ENCODE measurements around the gene NSG1.
"Not testable (repeated sequence)": the region's sequence is repeated elsewhere in the genome, so short reads cannot be mapped to it uniquely, and the experiment has no call there.

Gene NSG1

DNA sequence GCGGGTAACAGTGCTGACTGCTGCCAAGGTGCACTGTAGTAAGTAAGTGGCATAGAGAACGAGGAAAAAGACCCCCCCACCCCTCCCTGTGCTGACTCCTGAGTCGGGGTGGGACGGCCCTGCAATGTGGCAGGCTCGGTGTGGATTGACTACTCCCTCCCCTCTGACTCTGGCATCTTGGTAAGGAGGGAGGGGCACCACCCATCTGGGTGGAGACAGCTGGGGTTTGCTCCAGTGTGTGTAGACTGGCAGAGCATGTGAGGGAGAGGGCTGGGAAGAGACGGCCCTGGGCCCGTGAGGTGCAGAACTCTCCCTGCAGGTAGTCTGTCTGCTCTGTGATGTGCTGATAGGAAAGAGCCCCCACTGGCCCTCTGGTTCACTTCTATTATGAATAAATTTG, 31.0 kb downstream of the NSG1 start:
- DNase-seq, result no peak

DNA sequence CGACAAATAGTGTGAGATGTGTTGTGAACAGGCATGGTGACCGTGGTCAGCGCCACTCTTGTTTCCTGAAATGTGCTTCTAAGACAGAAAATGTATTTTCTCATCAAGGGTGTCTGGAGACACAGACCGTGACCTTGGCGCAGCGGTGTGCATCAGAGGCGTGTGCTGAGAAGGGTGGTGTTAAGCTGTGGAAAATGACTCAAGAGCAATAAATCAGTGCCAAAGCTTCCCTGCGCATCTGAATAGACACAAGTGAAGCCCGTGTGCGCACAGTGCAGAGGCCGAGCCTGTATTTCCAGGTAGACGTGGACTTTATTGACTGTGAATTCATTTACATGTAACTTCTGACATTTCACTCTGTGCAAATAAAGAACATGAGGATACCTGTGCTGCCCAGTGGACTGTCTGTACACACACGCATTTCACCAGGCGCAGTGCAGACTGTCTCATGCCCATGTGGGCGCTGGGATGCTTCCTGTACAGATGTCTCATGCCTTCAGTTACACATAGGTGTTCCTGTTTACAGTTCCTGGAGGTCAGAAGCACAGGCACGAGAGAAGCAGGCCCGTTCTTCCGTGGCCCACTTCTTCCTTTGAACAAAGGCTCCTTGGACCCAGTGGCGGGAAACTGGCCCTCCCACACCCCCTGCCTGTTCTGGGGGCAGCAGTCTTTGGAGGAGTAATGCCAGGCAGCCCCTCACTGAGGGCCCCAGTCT, 31.9 kb downstream of the NSG1 start:
- no peak for DNase-seq

DNA sequence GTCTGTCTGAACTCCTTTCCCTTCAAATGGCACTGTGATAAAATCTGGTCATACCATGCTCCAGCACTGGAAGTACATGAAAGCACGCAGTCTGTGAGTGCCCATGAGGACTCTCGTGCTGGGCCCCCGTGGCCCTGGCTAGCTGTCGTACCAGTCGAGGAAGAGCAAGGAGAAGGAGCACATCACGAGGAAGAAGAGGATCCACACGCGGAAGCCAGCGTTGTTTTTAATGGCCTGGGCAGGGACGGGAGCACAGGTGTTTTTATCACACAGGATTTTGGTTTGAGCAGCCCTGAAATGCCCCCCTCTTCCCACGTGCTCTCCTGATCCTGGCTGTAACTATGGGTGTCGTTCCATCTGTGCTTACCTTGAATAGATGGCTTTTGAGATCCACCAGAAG, 33.0 kb downstream of the NSG1 start:
- no peak for DNase-seq

DNA sequence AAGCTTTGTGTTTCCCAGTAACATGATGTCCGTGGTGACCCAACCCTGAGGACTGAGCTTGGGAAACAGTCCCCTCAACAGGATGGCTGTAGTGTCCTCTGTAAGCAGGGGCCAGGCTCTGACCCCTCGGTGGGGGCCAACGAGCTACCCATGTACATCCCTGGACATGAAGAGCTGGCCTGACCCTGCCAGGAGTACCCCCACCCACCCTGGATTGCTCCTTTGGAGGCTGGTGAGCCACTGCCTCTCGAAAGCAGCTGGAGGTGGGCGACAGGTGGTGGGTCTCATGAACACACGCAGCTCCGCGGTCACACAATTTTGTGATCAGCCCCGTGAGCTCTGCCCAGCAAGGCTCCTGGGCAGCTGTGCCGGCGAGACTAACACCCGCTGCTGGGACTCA, 33.5 kb downstream of the NSG1 start:
- DNase-seq, result no peak

DNA sequence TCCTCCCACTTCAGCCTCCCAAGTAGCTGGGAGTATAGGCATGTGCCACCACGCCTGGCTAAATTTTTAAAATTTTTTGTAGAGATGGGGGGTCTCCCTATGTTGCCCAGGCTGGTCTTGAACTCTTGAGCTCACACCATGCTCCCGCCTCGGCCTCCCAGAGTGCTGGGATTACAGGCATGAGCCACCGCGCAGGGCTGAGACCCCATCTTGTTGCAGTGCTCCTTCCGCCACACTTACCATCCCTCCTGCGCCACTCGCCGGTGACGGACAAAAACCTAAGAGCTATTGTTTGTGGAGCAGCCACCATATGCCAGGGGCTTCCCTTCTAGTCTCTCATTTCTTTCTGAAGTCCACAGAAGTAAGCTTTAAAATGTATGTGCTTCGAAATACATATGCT, 34.5 kb downstream of the NSG1 start:
- no peak for DNase-seq

DNA sequence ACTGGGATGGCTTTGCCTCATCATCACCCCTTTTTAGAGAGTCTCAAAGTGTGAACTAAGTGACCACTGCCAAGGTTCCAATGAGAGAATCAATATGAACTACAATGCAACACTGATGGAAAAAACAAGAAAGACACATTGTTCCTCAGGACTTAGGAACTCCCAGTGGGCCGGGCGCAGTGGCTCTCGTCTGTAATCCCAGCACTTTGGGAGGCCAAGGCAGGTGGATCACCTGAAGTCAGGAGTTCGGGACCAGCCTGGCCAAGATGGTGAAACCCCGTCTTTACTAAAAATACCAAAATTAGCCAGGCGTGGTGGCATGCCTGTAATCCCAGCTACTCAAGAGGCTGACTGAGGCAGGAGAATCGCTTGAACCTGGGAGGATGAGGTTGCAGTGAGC, 35.2 kb downstream of the NSG1 start:
- not testable (repeated sequence) for DNase-seq

DNA sequence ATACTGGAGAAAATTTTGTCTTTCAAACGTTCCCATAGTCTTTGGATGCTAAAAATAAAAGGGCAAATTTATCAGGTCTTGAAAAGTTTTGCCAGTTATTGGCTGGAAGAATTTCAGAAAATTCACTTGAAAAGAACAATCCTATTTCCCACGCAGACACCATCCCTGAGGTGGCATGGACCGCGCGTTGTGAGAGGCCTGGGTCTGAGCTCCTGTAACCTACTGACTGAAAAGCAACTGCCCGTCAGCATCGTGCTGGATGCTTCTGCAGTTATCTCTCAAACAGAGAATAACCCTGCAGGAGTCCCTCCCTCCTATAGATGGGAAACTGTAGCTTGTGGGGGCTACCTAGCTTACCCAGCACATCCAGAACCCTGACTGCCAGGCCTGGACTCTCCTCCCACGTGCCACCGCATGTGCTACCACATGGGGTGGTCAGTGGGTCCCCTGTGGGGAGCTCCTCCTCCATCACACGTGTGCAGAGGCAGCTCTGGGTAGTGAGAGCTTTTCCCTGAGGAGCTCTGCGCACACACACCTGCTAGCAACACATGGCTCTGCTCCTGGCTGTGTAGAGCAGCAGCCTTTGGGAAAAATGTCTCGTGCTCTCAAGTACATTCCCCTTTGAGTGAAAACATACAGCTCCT, 36.1 kb downstream of the NSG1 start:
- DNase-seq, result no peak

DNA sequence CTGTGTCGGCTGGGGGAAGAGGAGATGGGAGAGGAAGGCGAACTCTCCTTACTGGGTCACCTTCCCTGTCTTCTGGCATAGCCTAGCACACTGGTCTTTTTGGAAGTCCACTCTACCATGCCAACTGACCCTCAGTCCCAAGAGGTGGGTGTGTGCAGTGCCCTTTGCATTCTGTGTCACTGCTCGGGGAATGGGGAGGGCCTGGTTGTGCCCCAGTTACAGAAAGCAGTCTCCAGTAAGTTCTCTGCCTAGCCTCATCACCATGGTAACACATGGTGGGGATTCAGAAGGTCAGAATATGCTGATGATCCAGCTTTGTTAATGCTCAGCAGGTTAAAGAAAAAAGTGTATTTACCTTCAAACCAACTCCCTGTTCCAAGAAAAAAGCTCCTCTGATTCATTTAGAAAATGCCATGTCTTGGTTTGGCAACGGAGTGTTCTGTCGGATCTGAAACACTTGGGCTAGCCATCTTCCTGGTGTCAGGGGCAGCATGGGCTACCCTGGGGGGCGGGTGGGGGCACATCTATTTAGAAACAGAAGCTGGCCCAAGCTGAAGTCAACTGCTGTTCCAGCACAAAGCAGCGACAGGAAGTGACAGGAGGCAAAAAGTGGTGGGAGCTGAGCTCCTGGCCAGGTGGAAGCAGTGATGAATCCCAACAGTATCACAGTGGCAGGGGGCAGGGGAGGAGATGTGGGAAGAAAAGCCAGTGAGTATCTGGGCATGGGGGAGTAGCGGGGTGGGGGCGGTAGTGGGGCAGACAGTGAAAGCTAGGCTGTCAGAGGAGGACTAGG, 37.0 kb downstream of the NSG1 start:
- DNase-seq, result no peak

DNA sequence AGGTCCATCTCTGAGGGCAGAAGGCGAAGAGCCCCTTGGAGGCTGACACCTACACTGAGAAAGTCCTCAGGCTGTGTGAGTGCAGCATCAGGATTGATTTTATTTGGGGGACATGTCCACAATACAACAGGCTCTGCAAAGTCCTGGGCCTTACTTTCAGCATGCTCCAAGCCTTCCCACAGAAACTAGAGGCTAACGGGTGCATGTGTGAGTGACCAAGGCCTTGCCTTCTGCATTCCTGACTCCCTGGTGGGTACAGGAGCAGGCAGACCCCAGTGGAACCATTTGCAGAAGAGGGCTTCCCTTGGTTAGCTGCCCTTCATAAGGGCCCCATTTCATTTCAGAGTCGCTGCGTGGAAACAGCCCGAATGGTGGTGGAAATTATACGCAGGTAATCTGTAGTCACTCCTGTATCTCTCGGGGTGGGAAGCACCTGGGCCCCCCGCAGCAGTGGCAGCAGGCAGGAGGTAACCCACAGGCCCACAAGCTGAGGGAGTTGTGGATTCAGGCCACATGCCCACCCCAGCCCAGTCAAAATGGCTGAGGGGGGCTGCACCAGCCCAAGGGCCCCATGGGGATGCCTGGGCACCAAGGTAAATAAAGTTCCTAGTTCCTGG, 37.7 kb downstream of the NSG1 start:
- no peak for DNase-seq

DNA sequence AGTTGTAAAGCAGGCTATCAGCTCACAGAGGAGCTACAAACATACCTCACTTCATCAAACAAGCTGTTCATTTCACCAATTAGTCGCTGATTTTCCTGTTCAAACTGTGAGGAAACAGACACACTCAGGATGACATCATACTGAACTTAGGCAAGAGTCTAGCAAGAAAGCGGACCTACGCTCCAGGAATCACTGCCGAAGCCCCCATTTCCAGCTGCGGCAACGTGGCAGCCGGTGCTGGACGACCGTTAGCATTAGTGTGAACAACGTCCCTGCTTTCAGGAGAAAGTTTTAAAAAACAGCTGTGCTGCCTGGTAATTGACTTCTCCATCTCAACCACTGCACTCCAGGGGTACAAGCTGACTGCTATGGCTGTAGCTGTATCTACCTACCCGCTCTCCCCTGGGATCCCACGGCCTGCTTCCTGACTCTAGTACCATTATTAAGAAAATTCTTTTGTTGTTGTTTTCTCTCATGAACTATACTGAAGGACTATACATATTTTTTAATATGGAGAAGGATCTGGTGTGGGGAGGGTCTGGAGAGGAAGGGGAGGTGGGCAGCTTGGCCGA, 38.3 kb downstream of the NSG1 start:
- no peak for DNase-seq

DNA sequence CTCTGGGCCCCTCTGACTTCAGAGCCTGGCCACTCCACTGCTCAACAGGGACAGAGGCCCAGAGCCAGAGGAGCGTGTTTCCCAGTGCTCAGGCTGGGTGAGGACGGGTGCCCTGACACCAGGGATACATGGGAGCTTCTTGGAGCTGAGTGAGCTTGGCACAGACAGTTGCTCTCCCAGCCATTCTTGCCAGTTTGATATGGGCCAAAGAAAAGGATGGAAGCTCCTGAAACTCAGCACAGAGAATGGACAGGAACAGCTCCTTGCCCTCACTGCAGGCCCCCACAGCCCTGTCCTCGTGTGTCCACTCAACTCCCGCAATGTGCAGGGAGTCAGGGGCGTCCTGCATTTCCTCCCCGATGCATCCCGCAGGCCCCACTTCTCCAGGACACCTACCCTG, 38.8 kb downstream of the NSG1 start:
- no peak for DNase-seq

DNA sequence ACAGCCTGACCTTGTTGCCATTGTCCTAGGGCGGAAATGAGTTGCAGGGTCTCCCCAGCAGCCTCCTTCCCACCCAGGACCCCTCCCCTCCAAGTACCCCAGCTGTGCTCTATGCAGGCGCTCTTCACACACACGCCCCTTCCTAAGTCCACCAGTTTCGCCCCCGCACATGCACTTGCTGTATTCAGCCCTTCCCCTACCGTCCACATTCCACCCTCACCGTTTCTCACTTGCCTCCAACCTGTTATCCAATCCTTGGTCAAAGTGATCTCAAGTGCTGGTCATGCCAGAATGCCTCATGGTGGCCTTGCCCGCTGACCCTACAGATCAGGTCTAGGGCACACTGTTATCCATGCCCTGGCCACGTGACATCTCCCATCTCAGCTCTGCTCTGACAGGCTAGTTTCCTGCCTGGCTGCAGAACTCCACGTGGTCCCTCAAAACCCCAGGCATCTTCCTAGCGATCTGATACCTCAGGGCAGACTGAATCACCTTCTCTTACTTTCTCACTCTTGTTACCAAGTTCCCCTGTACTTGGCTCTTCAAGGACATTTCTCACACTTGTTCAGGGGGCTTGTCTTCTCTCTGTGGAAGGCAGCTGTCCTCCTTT, 39.7 kb downstream of the NSG1 start:
- DNase-seq, result no peak

DNA sequence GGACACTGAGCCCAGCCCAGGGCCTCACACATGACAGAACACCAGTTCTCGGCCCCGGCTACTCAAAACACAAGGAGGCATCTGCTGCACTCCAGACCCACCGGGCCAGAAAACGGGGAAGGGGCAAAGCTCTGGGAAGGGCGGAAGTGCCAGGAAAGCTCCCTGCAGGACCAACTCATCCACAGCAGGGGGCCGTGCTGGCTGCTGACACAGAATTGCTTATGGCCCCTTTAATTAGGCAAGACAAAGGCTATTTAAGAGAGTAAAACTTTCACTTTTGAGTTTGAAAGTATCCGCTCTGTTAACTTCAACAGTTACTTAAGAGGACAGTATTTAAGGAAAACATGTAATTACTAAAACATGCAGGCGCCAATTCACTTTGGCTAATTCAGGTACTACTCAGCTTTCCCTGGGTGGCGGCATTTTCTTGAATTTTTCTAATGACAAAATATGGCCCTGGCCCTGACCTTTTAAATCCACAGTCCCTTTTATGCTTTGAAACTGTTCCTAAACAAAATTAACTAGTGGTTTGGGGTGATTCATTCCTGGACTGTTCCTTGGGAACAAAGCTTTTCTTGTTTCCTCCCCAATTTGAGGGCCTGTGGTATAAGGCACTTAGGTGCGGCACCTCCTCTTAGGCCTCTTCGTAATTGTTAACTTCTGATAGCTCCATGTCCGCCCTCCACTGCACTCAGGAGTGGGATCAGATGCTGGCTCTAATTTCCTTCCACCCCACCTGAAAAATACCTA, 40.4 kb downstream of the NSG1 start:
- DNase-seq, result no peak

DNA sequence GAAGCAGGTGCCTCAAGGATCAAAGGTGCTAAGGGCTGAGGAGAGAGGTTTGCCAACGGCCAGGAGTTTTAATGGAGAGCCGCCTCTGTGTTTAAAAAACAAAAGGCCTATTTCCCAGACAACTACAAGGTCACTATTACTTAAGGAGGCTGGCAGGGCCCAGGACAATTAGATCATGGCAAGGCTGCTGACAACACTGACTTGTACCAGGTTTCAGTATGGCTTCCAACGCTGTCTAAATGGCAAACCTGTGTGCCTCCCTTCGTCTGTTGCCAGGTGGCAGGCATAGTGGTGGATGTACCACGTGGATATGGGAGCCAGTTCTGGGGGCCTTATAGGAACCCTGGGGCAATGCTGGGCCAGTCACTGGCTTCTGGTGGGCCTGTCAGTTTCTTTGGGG, 41.0 kb downstream of the NSG1 start:
- DNase-seq, result no peak

DNA sequence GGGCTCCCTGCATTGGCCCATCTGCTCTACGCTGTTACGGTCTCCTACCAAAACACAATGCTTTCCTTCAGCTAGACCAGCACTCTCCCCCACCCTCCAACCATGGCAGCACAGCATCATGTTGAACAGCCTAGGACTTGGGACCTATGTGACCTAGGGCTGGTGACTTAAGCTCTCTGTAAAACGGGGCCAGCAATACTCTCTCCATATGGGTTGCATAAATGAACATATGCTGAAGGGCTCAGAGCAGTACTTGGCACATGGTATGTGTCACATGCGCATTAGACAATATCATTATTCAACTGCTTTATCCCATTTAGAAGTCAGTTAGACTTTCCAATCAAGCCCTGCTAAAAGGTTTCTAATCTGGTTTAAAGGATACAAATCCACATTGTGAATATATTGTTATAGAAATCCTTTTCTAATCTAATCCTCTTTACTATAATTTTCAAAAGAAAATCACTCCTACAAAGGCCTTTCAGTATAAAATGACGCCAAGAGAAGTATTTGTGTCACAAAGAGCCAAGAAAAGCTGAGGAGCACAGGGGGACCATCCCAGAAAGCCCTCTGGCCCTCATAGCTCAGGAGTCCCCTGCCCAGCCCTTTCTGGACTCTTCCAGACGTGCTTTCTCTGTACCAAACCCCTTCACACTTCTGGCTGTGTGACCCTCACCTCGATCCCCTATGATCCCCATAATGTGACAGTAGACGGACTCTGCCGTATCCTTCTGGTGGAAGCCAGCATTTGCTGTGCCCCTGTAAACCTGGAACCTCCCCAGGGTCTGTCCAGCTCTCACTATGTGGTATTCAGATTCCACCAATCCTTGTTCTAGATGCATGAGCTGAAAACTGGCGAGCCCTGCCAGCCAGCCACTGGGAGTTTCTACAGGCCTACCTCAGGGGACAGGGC, 42.3 kb downstream of the NSG1 start:
- no peak for DNase-seq

DNA sequence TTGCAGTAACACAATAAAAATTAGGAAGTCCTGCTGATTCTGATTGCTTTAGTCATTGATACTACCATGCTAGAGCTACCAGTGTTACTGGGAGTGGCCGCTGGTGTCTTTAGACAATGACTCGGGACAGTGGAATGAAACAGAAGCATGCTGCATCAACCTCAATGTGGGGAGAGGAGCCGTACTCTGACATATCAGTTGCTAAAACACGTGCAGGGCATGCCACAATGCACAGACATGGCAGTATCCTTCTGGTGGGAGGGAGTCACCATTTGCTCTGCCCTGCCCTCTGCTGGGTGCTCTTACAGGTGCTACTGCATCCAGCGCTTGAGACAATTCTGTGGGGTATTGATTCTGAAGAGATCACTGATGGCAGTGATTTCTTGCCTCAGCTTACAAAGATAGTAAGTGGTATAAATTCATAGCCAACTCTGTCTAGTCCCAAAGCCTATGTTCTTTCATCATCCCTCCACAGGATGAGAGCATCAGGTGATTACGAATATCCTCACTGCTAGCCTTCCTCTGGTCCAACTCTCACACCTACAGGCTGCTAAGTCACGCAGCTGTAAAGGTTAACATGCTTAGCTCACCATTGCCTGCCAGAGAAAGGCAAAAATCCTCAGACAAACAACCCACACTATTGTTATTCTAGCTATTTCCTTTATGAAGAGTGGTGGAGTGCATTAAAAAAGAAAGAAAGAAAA, 43.7 kb downstream of the NSG1 start:
- DNase-seq, result no peak

DNA sequence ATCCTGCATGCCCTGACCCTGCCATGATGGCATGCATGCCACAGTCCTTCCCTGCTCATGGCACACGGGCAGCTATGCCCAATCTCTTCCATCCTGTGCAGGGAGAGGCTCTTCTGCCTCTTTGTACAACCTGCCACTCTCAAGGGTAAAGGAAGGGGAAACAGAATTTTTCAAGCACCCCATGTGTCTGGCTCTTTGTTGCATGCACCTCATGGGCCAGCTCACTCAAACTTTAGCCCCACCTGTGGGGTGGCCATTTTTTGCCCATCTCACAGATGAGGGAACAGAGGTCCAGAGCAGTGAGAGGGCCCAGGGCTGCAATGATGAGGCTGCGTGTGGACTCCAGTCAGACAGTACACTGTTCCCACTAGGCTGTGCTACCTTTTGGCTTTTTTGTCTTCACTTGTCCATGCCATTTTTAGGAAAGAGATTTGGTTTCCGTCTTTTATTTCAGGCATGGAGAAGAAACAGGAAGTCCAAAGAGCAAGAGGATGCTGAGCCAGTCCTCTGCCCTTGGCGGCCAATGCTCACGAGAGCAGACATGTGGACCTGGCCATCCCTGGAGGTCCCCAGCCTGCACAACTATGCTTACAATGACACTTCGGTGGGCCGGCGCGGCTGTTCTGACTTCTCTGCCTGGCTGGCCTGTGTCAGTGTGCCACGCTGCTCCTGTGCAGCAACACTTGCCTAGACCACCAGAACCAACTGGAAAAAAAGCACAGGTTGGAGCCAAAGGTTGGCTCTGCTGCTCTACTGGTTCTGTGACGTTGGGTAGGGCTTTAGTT, 45.6 kb downstream of the NSG1 start:
- no peak for DNase-seq

DNA sequence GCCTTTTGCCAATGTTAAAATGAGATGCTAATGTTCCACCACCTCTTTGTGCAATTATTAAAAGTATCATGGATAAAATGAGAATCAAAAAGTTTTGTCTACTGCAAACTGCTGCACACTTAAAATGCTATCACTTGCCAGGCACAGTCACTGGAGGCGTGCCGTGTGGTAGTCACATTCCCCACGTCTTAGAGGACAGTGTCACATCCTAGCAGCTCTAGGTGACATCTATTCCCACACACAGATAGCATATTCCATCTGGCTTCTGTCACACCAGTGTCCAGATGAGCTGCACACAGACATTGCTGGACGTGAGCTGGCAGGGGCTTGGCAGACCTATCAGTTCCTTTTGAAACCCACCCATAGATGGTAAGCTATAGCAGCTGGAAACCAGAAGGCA, 47.0 kb downstream of the NSG1 start:
- DNase-seq, result no peak

DNA sequence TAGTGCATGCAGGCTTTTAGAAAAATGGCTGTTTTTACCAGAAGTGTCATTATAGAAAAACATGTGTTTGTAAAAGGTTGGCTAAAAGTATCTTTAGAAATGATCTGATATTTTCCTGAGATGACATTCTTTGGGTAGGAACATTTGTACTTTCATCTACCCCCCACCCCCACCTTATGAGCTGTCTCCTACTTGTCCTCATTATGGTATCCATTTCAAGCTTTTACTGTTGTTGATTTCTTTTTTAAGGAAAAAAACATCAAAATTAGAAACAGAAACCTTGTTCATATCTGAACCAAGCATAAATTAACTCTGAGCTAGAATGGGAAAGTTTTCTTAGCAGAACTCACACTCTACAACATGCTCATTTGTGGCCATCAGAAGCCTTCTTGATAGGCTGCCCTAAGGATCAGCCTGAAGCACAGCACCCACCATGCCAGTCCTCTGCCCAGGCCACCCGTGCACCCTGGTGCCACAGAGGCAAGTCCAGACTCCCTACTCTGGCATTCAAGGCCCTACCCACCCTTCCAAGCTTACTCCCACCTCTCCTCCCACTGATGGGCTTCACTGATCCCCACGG, 49.4 kb downstream of the NSG1 start:
- no peak for DNase-seq
